GM23338 (cell line): Measurements from ENCODE around the gene TCF3. TPM values are rescaled to one million over a fixed set of nuclear protein-coding genes. Genes with fewer than 3 reads are reported as not detected.

Experiments
- ATAC-seq: fragments of 200-7000 bp; cut with Tn5 transposase; 3 replicates; pipeline ENCODE4 v1.9.1; 2020
- DNase-seq: peaks from one replicate; pipeline ENCODE4 v3.0.0-alpha.2; 2015; ENCODE audit warnings: low spot score
- H2AFZ ChIP-seq: fragments of 200-600 bp; sonication (generic); 2 replicates; pipeline ENCODE4 v1.8.0; 2016; ENCODE audit warnings: antibody characterized with exemption, mild to moderate bottlenecking, moderate library complexity
- H3F3A ChIP-seq: fragments of 200-600 bp; sonication (generic); replicated peaks from 2 replicates; pipeline ENCODE4 v1.8.0; 2017; ENCODE audit warnings: antibody characterized with exemption, mixed run types, low read depth
- H3K27ac ChIP-seq: fragments of 200-600 bp; sonication (generic); 2 replicates; pipeline ENCODE4 v1.6.1; 2016; ENCODE audit warnings: low read depth
- H3K27me3 ChIP-seq: fragments of 200-600 bp; sonication (generic); 2 replicates; pipeline ENCODE4 v1.8.0; 2016; ENCODE audit warnings: mild to moderate bottlenecking, mixed run types, moderate library complexity; ENCODE audit not compliant: insufficient read depth
- H3K36me3 ChIP-seq: fragments of 200-600 bp; sonication (generic); 2 replicates; pipeline ENCODE4 v1.8.0; 2016; ENCODE audit warnings: mild to moderate bottlenecking; ENCODE audit not compliant: insufficient read depth
- H3K4me1 ChIP-seq: fragments of 200-600 bp; sonication (generic); 2 replicates; pipeline ENCODE4 v1.8.0; 2016; ENCODE audit warnings: mild to moderate bottlenecking, moderate library complexity; ENCODE audit not compliant: insufficient read depth
- H3K4me2 ChIP-seq: fragments of 200-600 bp; sonication (generic); 2 replicates; pipeline ENCODE4 v1.7.1; 2017; ENCODE audit warnings: mixed run types
- H3K4me3 ChIP-seq: fragments of 200-600 bp; sonication (generic); 2 replicates; pipeline ENCODE4 v1.6.1; 2016; ENCODE audit warnings: mixed run types
- H3K79me2 ChIP-seq: fragments of 200-600 bp; sonication (generic); replicated peaks from 2 replicates; pipeline ENCODE4 v1.8.0; 2017; ENCODE audit warnings: mild to moderate bottlenecking; ENCODE audit not compliant: insufficient read depth
- H3K9me2 ChIP-seq: fragments of 200-600 bp; sonication (generic); 2 replicates; pipeline ENCODE4 v1.8.0; 2017; ENCODE audit not compliant: insufficient read depth
- H4K20me1 ChIP-seq: fragments of 200-600 bp; sonication (generic); replicated peaks from 2 replicates; pipeline ENCODE4 v1.8.0; 2017; ENCODE audit warnings: mild to moderate bottlenecking; ENCODE audit not compliant: insufficient read depth
- H3K27ac Mint-ChIP-seq: 2 replicates; pipeline ENCODE4 v1.8.0; 2020; ENCODE audit warnings: inconsistent platforms, mild to moderate bottlenecking, moderate library complexity, mixed read lengths
- H3K27me3 Mint-ChIP-seq: 3 replicates; pipeline ENCODE4 v1.8.0; 2022; ENCODE audit warnings: low read depth, mild to moderate bottlenecking, moderate library complexity, mixed read lengths, inconsistent platforms; ENCODE audit not compliant: insufficient read depth, poor library complexity
- H3K36me3 Mint-ChIP-seq: 3 replicates; pipeline ENCODE4 v1.8.0; 2021; ENCODE audit warnings: low read depth, mild to moderate bottlenecking, inconsistent platforms, moderate library complexity, mixed read lengths
- H3K4me1 Mint-ChIP-seq: 3 replicates; pipeline ENCODE4 v1.8.0; 2020; ENCODE audit warnings: mild to moderate bottlenecking, inconsistent platforms, mixed read lengths
- H3K4me3 Mint-ChIP-seq: 3 replicates; pipeline ENCODE4 v1.8.0; 2021; ENCODE audit warnings: moderate library complexity, mild to moderate bottlenecking, inconsistent platforms, mixed read lengths
- H3K9me3 Mint-ChIP-seq: 3 replicates; pipeline ENCODE4 v1.8.0; 2020; ENCODE audit warnings: moderate library complexity, mild to moderate bottlenecking, inconsistent platforms, mixed read lengths
- EZH2 ChIP-seq: fragments of 200-600 bp; sonication (generic); IDR thresholded peaks from one replicate; pipeline ENCODE4 v1.8.0; 2017; ENCODE audit warnings: antibody characterized with exemption, mild to moderate bottlenecking, low read depth; ENCODE audit not compliant: unreplicated experiment
- EZH2phosphoT487 ChIP-seq: fragments of 200-600 bp; sonication (generic); IDR thresholded peaks from one replicate; pipeline ENCODE4 v1.8.1; 2018; ENCODE audit warnings: antibody characterized with exemption; ENCODE audit not compliant: unreplicated experiment
- JUNB ChIP-seq: IDR thresholded peaks from one replicate; pipeline ENCODE4 v1.6.1; 2016; ENCODE audit warnings: antibody characterized with exemption; ENCODE audit not compliant: unreplicated experiment
- POLR2AphosphoS5 ChIP-seq: IDR thresholded peaks from 2 replicates; pipeline ENCODE4 v1.6.1; 2016; ENCODE audit warnings: antibody characterized with exemption, low read depth
- REST ChIP-seq: IDR thresholded peaks from one replicate; pipeline ENCODE4 v1.6.1; 2018; ENCODE audit warnings: antibody characterized with exemption; ENCODE audit not compliant: unreplicated experiment
- ZNF462 ChIP-seq: fragments of 250-450 bp; sonication (Bioruptor Pico); IDR thresholded peaks from 2 replicates; pipeline ENCODE4 v1.5.0; 2020; ENCODE audit warnings: mild to moderate bottlenecking, moderate library complexity
- polyA plus RNA-seq: library from polyadenylated mRNA; unstranded; fragments of >200 nt; fragmentation: Nextera tagmentation; extraction: Ambion mirVana; gene quantifications from 2 replicates; pipeline ENCODE4 v1.2.1, GENCODE V29; 2016
- total RNA-seq: library from RNA; depleted of rRNA; stranded (reverse); fragments of >200 nt; shearing (Covaris generic); gene quantifications from 2 replicates; pipeline ENCODE4 v1.2.3, GENCODE V29; 2014

TCF3 gene
- total and polyA plus RNA-seq, 2 experiments from 2014 or later = 166 to 383 TPM

GRCh38 chr19:1672769-1673644 lies 20.6 kb upstream of the TCF3 start:
- Histone ChIP-seq H3K9me2 (no peaks in the 10 kb centered on the region), H3K4me1 (peaks cover 12% of the 10 kb centered on the region; the same call in 1 of the 2 replicates), H3K4me2 (no peak overlapping the region), H3K27ac (no peak overlapping the region), H3F3A (0 out of 2 replicates have a peak, but pooled peaks cover 4% of the 10 kb centered on the region), H4K20me1 (no peaks in the 10 kb centered on the region; the same call in 1 of the 2 replicates), H3K27me3 (peaks cover 99% of the 10 kb centered on the region), H3K36me3 (no peaks in the 10 kb centered on the region), H2AFZ (no peak overlapping the region), H3K4me3 (0 out of 2 replicates have a peak overlapping the region, but pooled peaks have one; percentile 51), H3K79me2 (no peaks in the 10 kb centered on the region)
- ATAC-seq (no peak), DNase-seq (no peak)
- TF ChIP-seq EZH2 = no peak
- TF ChIP-seq REST = no peak
- TF ChIP-seq ZNF462 (CRISPR knock-in tag) = no peak
- TF ChIP-seq POLR2AphosphoS5 = no peak
- TF ChIP-seq JUNB = no peak
- no peak for TF ChIP-seq EZH2phosphoT487
- no peaks in the 10 kb centered on the region; the same call in 1 of the 3 replicates for H3K9me3 Mint-ChIP-seq
- peaks cover 7% of the 10 kb centered on the region for H3K4me1 Mint-ChIP-seq
- H3K27ac Mint-ChIP-seq = no peak overlapping the region
- peaks cover 72% of the 10 kb centered on the region for H3K27me3 Mint-ChIP-seq
- no peaks in the 10 kb centered on the region; the same call in 2 of the 3 replicates for H3K36me3 Mint-ChIP-seq
- no peak overlapping the region for H3K4me3 Mint-ChIP-seq
